PFSK-1 (cell line): Measurements from ENCODE around the gene SLC38A8.

Experiments
- FOXP2 ChIP-seq: optimal IDR thresholded peaks from 2 replicates; pipeline ENCODE3; 2011; ENCODE audit warnings: borderline replicate concordance, control low read depth, inconsistent platforms; ENCODE audit not compliant: insufficient read depth; ENCODE audit errors: extremely low read length, extremely low read depth
- POLR2AphosphoS5 ChIP-seq: IDR thresholded peaks from 2 replicates; pipeline ENCODE4 v1.6.1; 2012; ENCODE audit warnings: low read depth, mild to moderate bottlenecking, control low read depth, low read length, moderate library complexity
- SIN3A ChIP-seq: IDR thresholded peaks from 2 replicates; pipeline ENCODE4 v1.6.1; 2012; ENCODE audit warnings: mild to moderate bottlenecking, low read length, moderate library complexity, borderline replicate concordance; ENCODE audit not compliant: insufficient read depth
- TAF1 ChIP-seq: IDR thresholded peaks from 2 replicates; pipeline ENCODE4 v1.6.1; 2012; ENCODE audit warnings: low read length, control low read depth, borderline replicate concordance; ENCODE audit not compliant: insufficient read depth
- TF ChIP-seq, protein P1 (sequence below), 2 experiments: IDR thresholded peaks; 2 replicates each; pipeline versions ENCODE4 v1.6.1 to v1.8.0; 2011 to 2012; ENCODE audit warnings: low read depth in 2 of 2, low read length in 2 of 2, control low read depth in 1 of 2, inconsistent platforms in 1 of 2, mild to moderate bottlenecking in 1 of 2, moderate library complexity in 1 of 2; ENCODE audit not compliant: insufficient read depth in 1 of 2

DNA sequence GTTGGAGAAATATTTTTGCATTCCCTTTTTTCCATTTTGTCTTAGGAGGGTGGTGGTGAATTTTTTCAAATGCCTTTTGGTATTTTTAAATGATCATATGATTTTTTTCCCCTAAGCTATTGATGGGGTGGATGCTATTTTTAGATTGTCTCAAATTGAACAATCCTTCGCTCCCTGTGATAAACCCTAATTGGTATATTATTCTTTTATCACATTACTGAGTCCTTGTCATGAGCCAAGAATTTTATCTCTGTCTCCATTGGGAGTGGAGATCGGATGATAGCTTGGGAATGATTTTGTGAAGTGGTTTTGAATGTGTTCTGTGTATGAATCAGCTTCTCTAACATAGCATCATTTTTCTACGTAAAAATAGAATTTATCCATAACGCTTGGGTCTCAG is 59.1 kb downstream of the SLC38A8 start:
- TF ChIP-seq SIN3A: no peak
- TF ChIP-seq TAF1: no peak
- TF ChIP-seq POLR2AphosphoS5: no peak
- TF ChIP-seq, protein P1, sequence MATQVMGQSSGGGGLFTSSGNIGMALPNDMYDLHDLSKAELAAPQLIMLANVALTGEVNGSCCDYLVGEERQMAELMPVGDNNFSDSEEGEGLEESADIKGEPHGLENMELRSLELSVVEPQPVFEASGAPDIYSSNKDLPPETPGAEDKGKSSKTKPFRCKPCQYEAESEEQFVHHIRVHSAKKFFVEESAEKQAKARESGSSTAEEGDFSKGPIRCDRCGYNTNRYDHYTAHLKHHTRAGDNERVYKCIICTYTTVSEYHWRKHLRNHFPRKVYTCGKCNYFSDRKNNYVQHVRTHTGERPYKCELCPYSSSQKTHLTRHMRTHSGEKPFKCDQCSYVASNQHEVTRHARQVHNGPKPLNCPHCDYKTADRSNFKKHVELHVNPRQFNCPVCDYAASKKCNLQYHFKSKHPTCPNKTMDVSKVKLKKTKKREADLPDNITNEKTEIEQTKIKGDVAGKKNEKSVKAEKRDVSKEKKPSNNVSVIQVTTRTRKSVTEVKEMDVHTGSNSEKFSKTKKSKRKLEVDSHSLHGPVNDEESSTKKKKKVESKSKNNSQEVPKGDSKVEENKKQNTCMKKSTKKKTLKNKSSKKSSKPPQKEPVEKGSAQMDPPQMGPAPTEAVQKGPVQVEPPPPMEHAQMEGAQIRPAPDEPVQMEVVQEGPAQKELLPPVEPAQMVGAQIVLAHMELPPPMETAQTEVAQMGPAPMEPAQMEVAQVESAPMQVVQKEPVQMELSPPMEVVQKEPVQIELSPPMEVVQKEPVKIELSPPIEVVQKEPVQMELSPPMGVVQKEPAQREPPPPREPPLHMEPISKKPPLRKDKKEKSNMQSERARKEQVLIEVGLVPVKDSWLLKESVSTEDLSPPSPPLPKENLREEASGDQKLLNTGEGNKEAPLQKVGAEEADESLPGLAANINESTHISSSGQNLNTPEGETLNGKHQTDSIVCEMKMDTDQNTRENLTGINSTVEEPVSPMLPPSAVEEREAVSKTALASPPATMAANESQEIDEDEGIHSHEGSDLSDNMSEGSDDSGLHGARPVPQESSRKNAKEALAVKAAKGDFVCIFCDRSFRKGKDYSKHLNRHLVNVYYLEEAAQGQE (IDR thresholded peaks at IDR 0.05; ENCODE audit: insufficient read depth in 1 of 2, low read depth in 2 of 2, low read length in 2 of 2): no peak
- TF ChIP-seq FOXP2: no peak
